HG02642 (cell line): ENCODE measurements around the gene NTNG1.
"Not testable (repeated sequence)": the region's sequence is repeated elsewhere in the genome, so short reads cannot be mapped to it uniquely, and the experiment has no call there.

Source experiments
- ATAC-seq: cut with Tn5 transposase; IDR thresholded peaks from one replicate; pipeline ENCODE4 v1.9.1; 2021; ENCODE audit warnings: mild to moderate bottlenecking; ENCODE audit not compliant: unreplicated experiment, poor library complexity

The NTNG1 gene

DNA sequence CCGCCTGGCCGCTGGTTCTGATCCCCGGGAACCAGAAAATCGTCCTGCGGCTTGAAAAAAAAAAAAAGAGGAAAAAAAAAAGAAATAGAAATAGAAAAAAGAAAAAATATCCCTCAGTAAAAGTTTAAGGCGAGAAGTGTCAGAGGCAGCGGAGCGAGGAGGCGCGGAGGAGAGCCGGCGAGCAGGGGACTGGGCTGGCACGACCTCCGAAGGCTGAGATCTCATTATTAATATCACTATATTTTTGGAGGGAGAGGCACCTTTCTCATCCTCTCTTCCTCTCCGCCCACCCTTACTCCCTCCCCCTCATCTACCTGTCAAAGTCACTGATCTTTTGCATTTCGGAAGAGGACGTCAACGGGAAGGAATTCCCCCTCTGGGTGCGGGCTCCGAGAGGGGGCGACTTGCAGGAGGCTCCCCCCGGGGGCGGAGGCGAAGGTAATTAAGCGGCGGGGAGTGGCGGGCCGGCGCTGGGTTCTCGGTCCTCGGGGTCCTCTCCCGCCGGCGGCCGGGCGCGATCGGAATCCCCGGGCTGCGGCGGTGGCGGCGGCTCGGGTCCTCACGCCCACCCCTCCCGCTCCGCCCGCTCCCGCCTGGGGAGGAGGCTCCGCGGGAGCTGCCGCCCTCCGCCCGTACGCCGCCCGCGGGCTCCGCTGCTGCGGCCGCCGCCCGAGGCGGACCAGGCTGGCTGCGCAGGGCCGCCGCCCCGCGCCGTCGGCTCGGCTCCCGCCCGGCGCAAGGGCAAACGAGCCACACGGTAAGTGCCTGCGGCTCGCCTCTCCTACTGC lies at the start of gene NTNG1:
Gene NTNG1, plus strand, starts transcription at position 337 of the 788 bp plus-strand sequence.
- ATAC-seq: peak; percentile 54

- no peak for ATAC-seq
These were observed 49.4 kb upstream of the NTNG1 start for GRCh38 chr1:107091418-107091817.

DNA sequence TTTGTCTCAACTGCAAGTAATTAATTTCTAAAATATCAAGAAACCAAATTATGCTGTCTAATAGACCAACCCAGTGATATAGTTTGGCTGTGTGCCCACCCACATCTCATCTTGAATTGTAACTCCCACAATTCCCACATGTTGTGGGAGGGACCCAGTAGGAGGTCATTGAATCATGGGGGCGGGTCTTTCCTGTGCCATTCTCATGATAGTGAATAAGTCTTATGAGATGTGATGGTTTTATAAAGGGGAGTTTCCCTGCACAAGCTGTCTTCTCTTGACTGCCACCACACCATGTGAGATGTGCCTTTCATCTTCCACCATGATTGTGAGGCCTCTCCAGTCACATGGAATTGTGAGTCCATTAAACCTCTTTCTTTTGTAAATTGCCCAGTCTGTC lies 47.4 kb upstream of the NTNG1 start:
- not testable (repeated sequence) for ATAC-seq

- no peak for ATAC-seq
These were observed 45.2 kb upstream of the NTNG1 start for GRCh38 chr1:107095647-107096046.

- no peak for ATAC-seq
These were observed 44.1 kb upstream of the NTNG1 start for GRCh38 chr1:107096690-107097089.

GRCh38 chr1:107098961-107099360 lies 41.9 kb upstream of the NTNG1 start:
- no peak for ATAC-seq

DNA sequence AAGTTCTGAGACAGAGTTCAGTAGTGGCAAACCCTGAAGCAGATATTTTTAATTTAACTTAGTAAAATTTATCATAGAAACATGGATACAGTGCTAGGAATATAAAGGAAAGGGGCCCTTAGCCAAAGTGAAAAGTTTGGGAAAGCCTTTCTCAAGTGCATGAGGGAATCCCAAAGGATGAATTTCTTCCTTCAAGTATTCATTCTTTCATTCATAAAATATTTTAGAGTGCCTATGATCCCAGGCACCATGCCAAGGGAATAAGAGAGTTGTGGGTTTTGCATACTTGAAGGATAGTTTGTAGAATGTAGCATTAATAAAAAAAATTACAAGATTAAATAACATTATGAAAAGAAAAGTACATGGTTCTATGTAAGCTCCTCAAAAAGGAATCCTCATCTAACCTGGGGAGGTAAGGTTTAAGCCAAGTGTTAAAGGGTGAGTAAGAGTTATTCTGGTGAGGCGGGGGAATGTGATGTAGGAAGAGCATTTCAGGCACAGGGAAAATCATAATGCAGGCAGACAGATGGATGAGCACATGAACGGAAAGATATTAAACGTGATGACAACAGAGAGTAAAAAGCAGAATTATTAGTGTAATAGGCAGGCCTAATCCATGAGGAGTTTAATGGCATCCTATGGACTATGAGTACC lies 40.4 kb upstream of the NTNG1 start:
- ATAC-seq: no peak

DNA sequence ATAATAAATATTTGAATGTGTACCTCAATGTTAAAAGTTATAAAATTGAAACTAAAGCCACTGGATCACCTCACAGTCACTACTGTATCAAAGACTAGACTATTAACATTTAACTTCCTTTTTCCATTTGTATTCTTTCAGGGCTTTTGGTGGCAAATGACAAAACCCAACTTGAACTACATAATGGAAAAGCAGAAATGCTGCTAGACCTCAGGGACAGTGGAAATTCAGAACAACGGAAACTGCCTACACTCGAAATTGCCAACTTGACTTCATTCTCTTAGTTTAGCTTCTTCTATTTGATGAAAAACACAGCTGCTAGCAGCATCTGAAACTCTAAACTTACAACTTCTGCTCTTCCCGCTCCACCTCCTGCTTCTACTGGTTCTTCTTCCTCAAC lies 34.9 kb upstream of the NTNG1 start:
- no peak for ATAC-seq

DNA sequence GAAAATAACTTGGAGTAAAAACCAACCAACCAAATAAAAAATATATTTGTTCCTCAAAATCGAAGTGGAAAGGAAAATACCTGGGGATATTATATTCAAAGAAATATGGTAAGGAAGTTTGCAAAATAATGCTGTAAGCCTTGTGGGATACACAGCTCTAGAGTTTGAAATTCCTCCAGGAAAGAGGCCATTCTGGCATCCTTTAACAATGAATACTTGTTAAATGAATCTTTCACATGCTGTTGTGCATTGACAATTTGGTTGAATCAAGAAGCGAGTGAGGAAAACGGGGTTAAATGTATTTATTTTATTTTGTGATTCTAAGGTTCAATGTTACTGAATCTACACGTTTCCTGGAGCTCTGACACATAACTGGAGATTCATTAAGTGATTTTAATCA lies 30.5 kb upstream of the NTNG1 start:
- no peak for ATAC-seq

- no peak for ATAC-seq
These were observed 24.5 kb upstream of the NTNG1 start for GRCh38 chr1:107116306-107116790.

- ATAC-seq: no peak
These were observed 18.6 kb upstream of the NTNG1 start for GRCh38 chr1:107122225-107122624.

- no peak for ATAC-seq
These were observed 17.1 kb upstream of the NTNG1 start for GRCh38 chr1:107123741-107124140.

- ATAC-seq: no peak
These were observed 16.1 kb upstream of the NTNG1 start for GRCh38 chr1:107124694-107125093.

DNA sequence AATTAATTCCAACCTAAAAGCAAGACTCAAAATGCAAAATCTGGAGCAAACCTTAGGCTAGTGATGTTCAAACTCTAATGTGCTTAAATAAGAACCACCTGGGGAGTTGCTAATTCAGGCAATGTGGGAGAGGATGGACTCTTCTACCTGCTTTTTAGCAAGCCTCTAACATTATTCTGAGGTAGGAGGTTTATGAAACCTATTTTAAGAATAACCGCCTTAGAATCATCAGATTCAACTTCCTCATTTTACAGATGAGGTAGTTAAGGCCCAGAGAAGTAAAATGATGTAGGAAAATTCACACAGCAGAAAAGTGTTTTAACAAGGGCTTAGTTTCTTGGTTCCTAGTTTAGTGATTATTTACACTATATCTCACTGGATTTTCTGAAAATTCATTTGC lies 8.6 kb upstream of the NTNG1 start:
- ATAC-seq: no peak

DNA sequence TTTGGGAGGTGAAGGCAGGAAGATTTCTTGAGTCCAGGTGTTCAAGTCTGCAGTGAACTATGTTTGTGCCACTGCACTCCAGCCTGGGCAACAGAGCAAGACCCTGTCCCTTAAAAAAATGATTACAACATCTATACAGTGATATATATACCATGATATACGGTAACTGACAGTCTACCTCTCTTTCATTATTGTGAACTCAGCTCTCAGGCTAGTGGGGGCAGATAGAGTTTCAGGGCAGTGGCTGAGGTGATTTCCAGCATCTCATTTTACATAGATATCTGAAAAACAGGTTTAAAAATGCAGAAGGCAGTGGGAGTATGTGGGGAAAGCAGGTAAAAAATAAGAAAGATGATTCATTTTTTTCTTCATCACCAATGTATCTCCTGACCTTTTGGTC lies 8.1 kb upstream of the NTNG1 start:
- no peak for ATAC-seq

GRCh38 chr1:107135463-107135862 lies 5.4 kb upstream of the NTNG1 start:
- no peak for ATAC-seq

GRCh38 chr1:107138166-107138565 lies 2.7 kb upstream of the NTNG1 start:
- ATAC-seq: no peak

DNA sequence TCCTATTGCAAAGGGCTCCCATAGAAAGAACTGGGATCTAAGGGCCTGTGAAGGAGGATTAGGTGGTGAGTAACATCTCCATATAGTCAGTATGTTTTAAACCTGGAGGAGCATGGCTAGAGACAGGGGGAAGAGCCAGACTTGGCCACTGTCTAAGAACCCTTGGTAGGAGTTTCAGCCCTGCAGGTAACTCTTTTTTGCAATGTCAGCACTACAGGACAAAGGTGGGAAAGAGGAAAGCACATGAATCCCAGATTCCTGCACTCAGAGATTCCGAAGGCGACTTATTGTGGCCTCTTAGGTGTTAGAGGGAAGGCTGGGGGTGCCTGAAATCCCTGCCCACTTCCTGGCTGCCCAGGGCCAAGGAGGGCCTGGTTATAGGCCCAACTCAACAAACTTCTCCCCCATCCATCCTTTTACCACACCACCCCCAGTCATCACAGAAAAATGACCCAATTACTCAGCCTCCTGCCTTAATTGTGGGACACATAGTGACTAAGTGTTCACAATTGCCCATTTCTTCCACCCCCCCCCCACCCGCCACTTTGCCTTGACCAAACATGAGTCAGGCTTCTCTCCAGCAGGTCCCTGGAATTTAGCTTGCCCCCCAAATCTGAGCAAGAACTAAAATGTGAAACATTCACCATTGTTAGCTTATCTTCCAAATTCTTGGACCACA lies 1.9 kb upstream of the NTNG1 start:
- no peak for ATAC-seq

DNA sequence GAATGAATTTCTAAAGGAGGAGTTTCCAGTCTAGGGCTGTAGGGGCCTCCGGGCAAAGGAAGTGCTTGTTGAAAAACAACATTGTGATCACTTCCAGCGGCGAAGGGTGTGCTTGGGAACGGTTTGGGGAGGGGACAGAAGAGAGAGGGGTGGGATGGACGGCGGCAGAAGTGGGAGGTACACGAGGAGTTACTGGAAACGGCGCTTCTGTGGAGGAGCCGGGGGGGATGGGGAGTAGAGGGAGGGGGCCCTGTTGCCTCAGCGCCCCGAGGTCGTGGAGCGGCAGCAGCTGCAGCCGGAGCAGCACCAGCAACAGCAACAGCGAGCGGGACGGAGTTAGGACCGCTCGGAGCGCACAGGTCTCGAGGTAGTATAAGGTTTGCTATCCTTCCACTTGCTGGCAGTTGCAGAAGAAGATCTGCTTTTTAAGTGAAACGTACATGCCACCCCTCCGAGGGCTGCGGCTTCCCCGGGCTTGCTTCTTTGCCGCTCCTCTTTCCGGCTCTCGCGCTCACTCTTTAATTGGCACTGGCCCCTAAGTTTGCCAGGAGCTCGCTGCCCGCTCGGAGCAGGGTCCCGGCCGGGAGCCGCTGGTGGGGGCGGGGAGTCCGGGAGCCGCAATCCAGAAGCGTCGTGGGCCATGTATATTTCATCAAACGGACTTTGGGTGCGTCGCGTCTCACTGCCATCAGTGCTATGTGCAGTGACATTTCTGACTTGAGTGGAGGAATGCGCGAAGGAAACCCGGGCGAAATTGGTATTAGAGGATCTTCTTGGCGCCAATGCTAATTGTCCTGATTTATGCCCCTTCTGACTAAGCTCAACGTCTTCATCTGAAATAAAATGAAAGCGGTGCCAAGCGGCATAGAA lies 771 bp upstream of the NTNG1 start:
- no peak for ATAC-seq

DNA sequence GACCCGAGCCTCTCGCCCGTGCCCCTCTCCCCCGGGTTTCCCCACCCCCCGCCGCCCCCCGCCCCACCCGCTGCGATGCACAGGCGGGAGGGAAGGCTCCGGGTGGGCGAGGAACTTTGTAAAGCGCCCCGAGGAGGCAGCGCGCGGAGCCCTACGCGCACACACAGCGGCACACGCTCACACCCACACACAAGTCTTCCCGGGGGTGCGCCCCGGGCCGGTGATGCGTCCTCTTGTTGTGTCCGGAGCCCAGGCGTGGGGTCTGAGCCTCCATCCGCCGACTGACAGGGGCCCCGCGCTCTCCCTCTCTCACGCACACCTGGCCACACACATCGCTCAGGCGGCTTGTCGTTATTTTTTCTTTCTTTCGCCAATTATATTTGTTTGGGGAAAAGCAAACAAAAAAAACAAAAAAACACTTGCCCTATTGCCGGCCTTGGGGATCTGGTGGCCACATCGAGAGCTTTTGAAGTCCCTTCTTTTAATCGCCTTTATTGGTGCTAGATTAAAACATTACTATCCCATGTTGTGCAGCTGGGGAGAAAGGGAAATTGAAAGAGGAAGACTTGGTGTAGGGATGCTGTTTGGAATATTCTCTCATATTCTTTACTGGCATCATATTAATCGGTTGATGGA lies 770 bp downstream of the NTNG1 start:
- peak; percentile 47 for ATAC-seq
